ENCODE measurements around the gene GALNT5. TPM values are rescaled to one million over a fixed set of nuclear protein-coding genes. Genes with fewer than 3 reads are reported as not detected.

GALNT5 gene
- total and polyA plus RNA-seq, 2 donors, result 0.33 to 0.71 TPM

DNA sequence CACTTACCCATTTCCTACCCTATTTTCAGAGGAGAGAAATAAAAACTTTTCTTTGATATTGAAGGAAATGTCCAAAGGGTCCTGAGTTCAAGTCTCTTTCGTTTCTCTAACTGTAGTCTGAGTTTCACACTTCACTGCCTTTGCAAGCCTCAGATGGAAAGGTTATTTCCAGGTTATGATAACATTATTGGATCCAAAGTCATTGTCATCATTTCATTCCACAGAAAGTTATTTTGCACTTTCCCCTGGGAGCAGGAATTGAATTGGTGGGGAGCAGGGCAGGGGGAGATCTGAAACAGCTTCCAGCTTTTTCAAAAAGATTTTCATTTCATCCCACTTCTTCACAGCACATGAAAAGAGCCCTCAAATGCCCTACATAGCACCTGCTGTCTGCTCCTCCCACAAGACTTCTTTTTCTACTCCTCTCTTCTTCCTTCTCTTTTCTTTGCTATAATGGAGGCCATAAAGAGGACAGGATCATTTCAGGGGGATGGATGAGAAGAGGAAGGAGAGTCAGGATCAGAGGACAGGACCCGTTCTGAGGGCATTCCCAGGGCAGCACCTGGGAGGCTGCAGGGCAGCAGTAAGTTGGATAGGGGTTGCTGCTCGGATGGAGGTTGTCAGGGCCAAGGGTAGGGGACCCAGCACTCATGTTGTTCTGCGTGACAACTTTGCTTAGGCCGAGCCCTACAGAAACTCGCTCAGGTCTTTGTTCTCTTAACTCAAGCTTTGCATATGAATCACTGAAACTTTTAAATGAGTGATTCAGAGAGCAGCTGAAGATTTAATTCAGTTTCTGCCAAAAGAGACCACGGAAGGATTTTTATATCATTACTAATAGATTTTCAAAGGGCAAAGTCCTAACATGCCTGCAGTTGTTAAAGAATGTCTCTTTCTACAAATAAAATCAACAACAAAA, 11.4 kb upstream of the GALNT5 start:
- Histone ChIP-seq H3K9me3 (ENCODE audit: control insufficient read depth in 2 of 2, insufficient read depth in 1 of 2, low read length in 1 of 2) (no peaks in the 10 kb centered on the region), H3K27ac (ENCODE audit: low read depth in 1 of 2, low read length in 1 of 2) (no peak overlapping the region), H3K4me1 (ENCODE audit: control insufficient read depth in 2 of 2, insufficient read depth in 2 of 2, low read length in 2 of 2) (no peaks in the 10 kb centered on the region), H3K36me3 (ENCODE audit: control insufficient read depth in 2 of 2, insufficient read depth in 2 of 2, low read length in 1 of 2) (no peaks in the 10 kb centered on the region), H3K4me3 (ENCODE audit: low read length in 2 of 2) (no peak overlapping the region), H3K27me3 (ENCODE audit: control insufficient read depth in 2 of 2, insufficient read depth in 1 of 2, low read length in 1 of 2) (no peaks in the 10 kb centered on the region)
- WGBS, result 90% methylated on average over 7 of the region's 7 CpGs
- no peak for DNase-seq (ENCODE audit: low read depth in 6 of 9, low spot score in 9 of 9)

DNA sequence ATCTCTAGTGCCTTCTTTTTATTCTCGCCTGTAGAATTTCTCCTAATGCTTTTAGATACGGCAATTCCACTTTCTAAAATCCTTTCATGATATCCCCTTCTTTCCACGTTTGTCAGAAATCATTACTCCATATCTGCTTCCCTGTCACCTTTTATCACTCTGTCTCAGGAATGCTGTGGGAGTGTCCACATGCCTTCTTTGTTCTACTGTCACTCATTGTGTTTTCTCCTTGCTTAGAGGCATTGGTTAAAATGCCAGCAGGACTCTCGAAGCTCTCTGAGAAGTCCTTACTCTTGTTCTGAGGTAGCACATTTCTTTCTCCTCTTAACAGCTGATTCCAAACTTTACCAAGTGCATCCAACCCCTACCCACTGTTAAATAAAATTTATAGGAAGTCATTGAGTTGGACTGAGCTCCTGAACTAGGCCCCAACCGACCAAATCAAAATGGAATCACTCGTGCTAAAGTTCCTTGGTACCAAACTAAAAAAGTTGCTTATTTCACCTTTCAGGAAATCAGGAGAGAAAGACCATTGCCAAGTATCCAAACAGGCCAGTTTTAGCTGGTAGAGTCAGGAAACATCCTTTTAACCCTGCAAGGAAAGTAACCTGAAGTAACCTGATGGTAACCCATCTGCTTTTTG, 10.6 kb upstream of the GALNT5 start:
- Histone ChIP-seq H3K36me3 (ENCODE audit: control insufficient read depth in 2 of 2, insufficient read depth in 2 of 2, low read length in 1 of 2) (no peaks in the 10 kb centered on the region), H3K4me3 (ENCODE audit: low read length in 2 of 2) (no peak overlapping the region), H3K9me3 (ENCODE audit: control insufficient read depth in 2 of 2, insufficient read depth in 1 of 2, low read length in 1 of 2) (no peaks in the 10 kb centered on the region), H3K4me1 (ENCODE audit: control insufficient read depth in 2 of 2, insufficient read depth in 2 of 2, low read length in 2 of 2) (no peaks in the 10 kb centered on the region), H3K27me3 (ENCODE audit: control insufficient read depth in 2 of 2, insufficient read depth in 1 of 2, low read length in 1 of 2) (no peaks in the 10 kb centered on the region), H3K27ac (ENCODE audit: low read depth in 1 of 2, low read length in 1 of 2) (no peak overlapping the region)
- no peak for DNase-seq (ENCODE audit: low read depth in 6 of 9, low spot score in 9 of 9)
- 92% methylated on average over 6 of the region's 6 CpGs for WGBS

DNA sequence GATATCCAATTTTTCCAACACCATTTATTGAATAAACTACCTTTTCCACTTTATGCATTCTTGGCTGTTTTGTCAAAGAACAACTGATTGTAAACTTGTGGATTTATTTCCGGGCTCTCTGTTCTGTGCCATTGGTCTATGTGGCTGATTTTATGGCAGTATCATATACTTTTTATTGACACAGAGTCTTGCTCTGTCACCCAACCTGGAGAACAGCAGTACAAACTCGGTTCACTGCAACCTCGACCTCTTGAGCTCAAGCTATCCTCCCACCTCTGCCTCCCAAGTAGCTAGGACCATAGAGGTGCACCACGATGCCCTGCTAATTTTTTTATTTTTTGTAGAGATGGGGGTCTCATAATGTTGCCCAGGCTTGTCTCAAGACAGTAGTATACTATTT, 6.7 kb upstream of the GALNT5 start:
- Histone ChIP-seq H3K27ac (ENCODE audit: low read depth in 1 of 2, low read length in 1 of 2) (no peak overlapping the region), H3K4me1 (ENCODE audit: control insufficient read depth in 2 of 2, insufficient read depth in 2 of 2, low read length in 2 of 2) (no peaks in the 10 kb centered on the region), H3K27me3 (ENCODE audit: control insufficient read depth in 2 of 2, insufficient read depth in 1 of 2, low read length in 1 of 2) (no peaks in the 10 kb centered on the region), H3K4me3 (ENCODE audit: low read length in 2 of 2) (no peak overlapping the region), H3K9me3 (ENCODE audit: control insufficient read depth in 2 of 2, insufficient read depth in 1 of 2, low read length in 1 of 2) (no peaks in the 10 kb centered on the region), H3K36me3 (ENCODE audit: control insufficient read depth in 2 of 2, insufficient read depth in 2 of 2, low read length in 1 of 2) (no peaks in the 10 kb centered on the region)
- DNase-seq (ENCODE audit: low read depth in 6 of 9, low spot score in 9 of 9), result no peak
- WGBS, result 96% methylated on average over 4 of the region's 4 CpGs

DNA sequence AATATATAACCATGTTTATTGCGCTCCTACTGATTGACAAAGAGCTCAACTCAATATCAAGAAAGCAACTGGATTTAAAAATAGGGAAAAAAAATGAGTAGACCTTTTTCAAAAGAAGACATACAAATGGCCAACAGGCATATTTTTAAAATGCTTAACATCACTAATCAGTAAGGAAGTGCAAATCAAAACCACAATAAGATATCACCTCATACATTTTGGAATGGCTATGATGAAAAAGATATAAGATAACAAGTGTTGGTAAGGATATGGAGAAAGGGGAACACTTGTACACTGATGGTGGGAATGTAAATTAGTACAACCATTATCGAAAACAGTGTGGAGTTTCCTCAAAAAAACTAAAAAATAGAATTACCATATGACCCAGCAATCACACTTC, 5.6 kb upstream of the GALNT5 start:
- Histone ChIP-seq H3K9me3 (ENCODE audit: control insufficient read depth in 2 of 2, insufficient read depth in 1 of 2, low read length in 1 of 2) (no peaks in the 10 kb centered on the region), H3K27ac (ENCODE audit: low read depth in 1 of 2, low read length in 1 of 2) (no peak overlapping the region), H3K36me3 (ENCODE audit: control insufficient read depth in 2 of 2, insufficient read depth in 2 of 2, low read length in 1 of 2) (no peaks in the 10 kb centered on the region), H3K4me1 (ENCODE audit: control insufficient read depth in 2 of 2, insufficient read depth in 2 of 2, low read length in 2 of 2) (no peaks in the 10 kb centered on the region), H3K27me3 (ENCODE audit: control insufficient read depth in 2 of 2, insufficient read depth in 1 of 2, low read length in 1 of 2) (no peaks in the 10 kb centered on the region), H3K4me3 (ENCODE audit: low read length in 2 of 2) (no peak overlapping the region)
- 93% methylated on average over 2 of the region's 2 CpGs for WGBS
- no peak for DNase-seq (ENCODE audit: low read depth in 6 of 9, low spot score in 9 of 9)

DNA sequence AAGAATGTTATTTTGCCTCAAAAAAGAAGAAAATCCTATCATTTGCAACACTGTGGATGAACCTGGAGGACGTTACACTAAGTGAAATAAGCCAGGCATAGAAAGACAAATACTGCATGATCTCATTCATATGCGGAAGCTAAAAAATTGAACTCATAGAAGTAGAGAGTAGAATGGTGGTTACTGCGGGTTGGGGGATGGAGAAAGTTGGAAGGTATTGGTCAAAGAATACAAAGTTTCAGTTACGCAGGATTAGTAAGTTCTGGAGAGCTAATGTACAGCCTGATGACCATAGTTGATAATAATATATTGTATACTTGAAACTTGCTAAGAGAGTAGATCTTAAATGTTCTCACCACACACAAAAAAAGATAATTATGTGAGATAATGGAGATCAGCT, 5.0 kb upstream of the GALNT5 start:
- H3K27me3 ChIP-seq (ENCODE audit: control insufficient read depth in 2 of 2, insufficient read depth in 1 of 2, low read length in 1 of 2), result no peaks in the 10 kb centered on the region
- no peak overlapping the region for H3K4me3 ChIP-seq (ENCODE audit: low read length in 2 of 2)
- 91% methylated on average over 4 of the region's 4 CpGs for WGBS
- no peak overlapping the region for H3K27ac ChIP-seq (ENCODE audit: low read depth in 1 of 2, low read length in 1 of 2)
- H3K36me3 ChIP-seq (ENCODE audit: control insufficient read depth in 2 of 2, insufficient read depth in 2 of 2, low read length in 1 of 2), result no peaks in the 10 kb centered on the region
- no peaks in the 10 kb centered on the region for H3K9me3 ChIP-seq (ENCODE audit: control insufficient read depth in 2 of 2, insufficient read depth in 1 of 2, low read length in 1 of 2)
- no peak for DNase-seq (ENCODE audit: low read depth in 6 of 9, low spot score in 9 of 9)
- peaks cover 0 to 1% of the 10 kb centered on the region in 2 donors for H3K4me1 ChIP-seq (ENCODE audit: control insufficient read depth in 2 of 2, insufficient read depth in 2 of 2, low read length in 2 of 2)

DNA sequence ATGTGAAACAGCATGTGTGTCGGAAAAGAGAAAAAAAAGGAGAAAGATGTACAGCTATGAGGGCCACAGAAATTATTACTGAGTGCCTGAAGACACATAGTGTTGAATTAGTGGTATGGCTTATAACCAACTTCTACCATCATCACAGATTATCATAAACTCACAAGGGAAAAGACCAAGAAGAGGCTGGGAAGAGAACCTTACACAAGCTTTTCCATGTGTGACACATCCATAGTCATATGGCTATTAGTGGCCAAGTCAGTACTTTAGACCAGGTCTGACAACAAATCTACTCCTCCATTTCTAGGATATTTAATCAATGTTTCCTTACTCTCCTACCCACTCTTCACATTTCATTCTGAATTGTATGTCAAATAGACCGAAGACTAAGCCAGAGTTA, 3.5 kb upstream of the GALNT5 start:
- Histone ChIP-seq H3K4me3 (ENCODE audit: low read length in 2 of 2) (no peak overlapping the region), H3K27me3 (ENCODE audit: control insufficient read depth in 2 of 2, insufficient read depth in 1 of 2, low read length in 1 of 2) (no peaks in the 10 kb centered on the region), H3K27ac (ENCODE audit: low read depth in 1 of 2, low read length in 1 of 2) (no peak overlapping the region), H3K9me3 (ENCODE audit: control insufficient read depth in 2 of 2, insufficient read depth in 1 of 2, low read length in 1 of 2) (no peaks in the 10 kb centered on the region), H3K36me3 (ENCODE audit: control insufficient read depth in 2 of 2, insufficient read depth in 2 of 2, low read length in 1 of 2) (no peaks in the 10 kb centered on the region), H3K4me1 (ENCODE audit: control insufficient read depth in 2 of 2, insufficient read depth in 2 of 2, low read length in 2 of 2) (peaks cover 0 to 6% of the 10 kb centered on the region in 2 donors)
- no peak for DNase-seq (ENCODE audit: low read depth in 6 of 9, low spot score in 9 of 9)
- WGBS, result 95% methylated on average over 2 of the region's 2 CpGs

DNA sequence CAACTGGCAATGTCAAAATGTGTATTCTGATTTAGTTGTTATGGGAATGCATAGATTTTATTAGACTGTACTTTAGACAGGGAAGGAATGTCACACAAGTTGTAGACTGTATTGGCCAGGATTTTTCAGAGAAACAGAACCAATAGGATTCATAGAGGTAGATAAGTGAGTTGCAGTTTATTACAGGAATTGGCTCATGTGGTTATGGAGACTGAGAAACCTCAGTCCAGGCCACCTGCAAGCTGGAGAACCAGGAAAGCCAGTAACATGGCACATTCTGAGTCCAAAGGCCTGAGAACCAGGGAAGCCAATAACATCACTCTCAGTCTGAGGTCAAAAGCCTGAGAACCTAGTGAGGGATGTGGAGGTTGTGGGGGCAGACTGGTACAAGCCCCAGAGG, 1.8 kb upstream of the GALNT5 start:
- DNase-seq (ENCODE audit: low read depth in 6 of 9, low spot score in 9 of 9), result no peak
- H3K9me3 ChIP-seq (ENCODE audit: control insufficient read depth in 2 of 2, insufficient read depth in 1 of 2, low read length in 1 of 2), result no peaks in the 10 kb centered on the region
- H3K27ac ChIP-seq (ENCODE audit: low read depth in 1 of 2, low read length in 1 of 2), result no peak overlapping the region
- no peaks in the 10 kb centered on the region for H3K27me3 ChIP-seq (ENCODE audit: control insufficient read depth in 2 of 2, insufficient read depth in 1 of 2, low read length in 1 of 2)
- no peaks in the 10 kb centered on the region for H3K36me3 ChIP-seq (ENCODE audit: control insufficient read depth in 2 of 2, insufficient read depth in 2 of 2, low read length in 1 of 2)
- H3K4me1 ChIP-seq (ENCODE audit: control insufficient read depth in 2 of 2, insufficient read depth in 2 of 2, low read length in 2 of 2), result peaks cover 0 to 6% of the 10 kb centered on the region in 2 donors
- no peak overlapping the region for H3K4me3 ChIP-seq (ENCODE audit: low read length in 2 of 2)

DNA sequence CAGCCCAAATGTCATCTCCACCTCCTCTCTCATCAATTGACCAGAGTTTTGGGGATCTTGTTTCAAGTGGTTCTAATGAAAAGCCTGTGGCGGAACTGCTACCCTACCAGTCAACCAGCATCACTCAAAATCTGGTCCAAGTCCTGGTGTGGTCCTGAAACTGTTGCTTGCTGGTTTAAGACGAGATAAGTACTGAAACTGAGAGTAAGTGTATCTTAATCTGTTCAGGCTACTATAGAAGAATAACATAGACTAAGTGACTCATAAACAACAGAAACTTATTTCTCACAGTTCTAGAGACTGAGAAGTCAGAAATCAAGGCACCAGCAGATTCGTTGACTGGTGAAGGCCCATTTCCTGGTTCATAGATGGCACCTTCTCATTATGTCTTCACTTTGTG, 879 bp upstream of the GALNT5 start:
- DNase-seq (ENCODE audit: low read depth in 6 of 9, low spot score in 9 of 9), result no peak
- 95% methylated on average over 3 of the region's 3 CpGs for WGBS
- Histone ChIP-seq H3K4me1 (ENCODE audit: control insufficient read depth in 2 of 2, insufficient read depth in 2 of 2, low read length in 2 of 2) (peaks cover 0 to 8% of the 10 kb centered on the region in 2 donors), H3K27me3 (ENCODE audit: control insufficient read depth in 2 of 2, insufficient read depth in 1 of 2, low read length in 1 of 2) (no peaks in the 10 kb centered on the region), H3K9me3 (ENCODE audit: control insufficient read depth in 2 of 2, insufficient read depth in 1 of 2, low read length in 1 of 2) (no peaks in the 10 kb centered on the region), H3K27ac (ENCODE audit: low read depth in 1 of 2, low read length in 1 of 2) (no peak overlapping the region), H3K36me3 (ENCODE audit: control insufficient read depth in 2 of 2, insufficient read depth in 2 of 2, low read length in 1 of 2) (no peaks in the 10 kb centered on the region), H3K4me3 (ENCODE audit: low read length in 2 of 2) (no peak overlapping the region)

DNA sequence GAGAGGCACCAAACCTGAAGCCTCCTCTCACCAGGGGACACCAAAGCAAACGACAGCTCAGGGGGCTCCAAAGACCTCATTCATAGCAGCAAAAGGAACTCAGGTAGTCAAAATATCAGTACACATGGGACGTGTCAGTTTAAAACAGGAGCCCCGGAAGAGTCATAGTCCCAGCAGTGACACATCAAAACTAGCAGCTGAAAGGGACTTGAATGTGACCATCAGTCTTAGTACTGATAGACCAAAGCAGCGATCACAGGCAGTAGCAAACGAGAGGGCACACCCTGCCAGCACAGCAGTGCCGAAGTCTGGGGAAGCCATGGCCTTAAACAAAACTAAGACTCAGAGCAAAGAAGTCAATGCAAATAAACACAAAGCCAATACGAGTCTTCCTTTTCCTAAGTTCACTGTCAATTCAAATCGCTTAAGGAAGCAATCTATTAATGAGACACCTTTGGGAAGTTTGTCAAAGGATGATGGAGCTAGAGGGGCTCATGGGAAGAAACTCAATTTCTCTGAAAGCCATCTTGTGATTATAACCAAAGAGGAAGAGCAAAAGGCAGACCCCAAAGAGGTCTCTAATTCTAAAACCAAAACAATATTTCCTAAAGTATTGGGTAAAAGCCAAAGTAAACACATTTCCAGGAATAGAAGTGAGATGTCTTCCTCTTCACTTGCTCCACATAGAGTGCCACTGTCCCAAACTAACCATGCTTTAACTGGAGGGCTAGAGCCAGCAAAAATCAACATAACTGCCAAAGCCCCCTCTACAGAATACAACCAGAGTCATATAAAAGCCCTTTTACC, 1.2 kb downstream of the GALNT5 start:
- Histone ChIP-seq H3K4me3 (ENCODE audit: low read length in 2 of 2) (no peak overlapping the region), H3K4me1 (ENCODE audit: control insufficient read depth in 2 of 2, insufficient read depth in 2 of 2, low read length in 2 of 2) (peaks cover 0 to 8% of the 10 kb centered on the region in 2 donors), H3K27me3 (ENCODE audit: control insufficient read depth in 2 of 2, insufficient read depth in 1 of 2, low read length in 1 of 2) (no peaks in the 10 kb centered on the region), H3K9me3 (ENCODE audit: control insufficient read depth in 2 of 2, insufficient read depth in 1 of 2, low read length in 1 of 2) (no peaks in the 10 kb centered on the region), H3K36me3 (ENCODE audit: control insufficient read depth in 2 of 2, insufficient read depth in 2 of 2, low read length in 1 of 2) (no peaks in the 10 kb centered on the region), H3K27ac (ENCODE audit: low read depth in 1 of 2, low read length in 1 of 2) (no peak overlapping the region)
- WGBS, result 94% methylated on average over 8 of the region's 8 CpGs
- no peak for DNase-seq (ENCODE audit: low read depth in 6 of 9, low spot score in 9 of 9)
